ENCODE results near the gene AZI2.

AZI2 gene

GRCh38 chr3:28348629-28349468 is at the start of gene AZI2, which contains the start of gene ZCWPW2:
Gene AZI2 (minus strand): TSS chr3:28348824. CDS start chr3:28340617, 8,207 bp downstream.
Gene ZCWPW2 (plus strand): TSS chr3:28348721. CDS start chr3:28413069, 64,348 bp downstream.
- DNase-seq (ENCODE audit: low read depth), result peak; percentile 89

- DNase-seq (ENCODE audit: low read depth), result no peak
Measured at GRCh38 chr3:28388978-28389377, 40.4 kb upstream of the AZI2 start.

- no peak for DNase-seq (ENCODE audit: low read depth)
Measured at GRCh38 chr3:28386049-28386448, 37.4 kb upstream of the AZI2 start.

- no peak for DNase-seq (ENCODE audit: low read depth)
Measured at GRCh38 chr3:28376424-28376823, 27.8 kb upstream of the AZI2 start.

GRCh38 chr3:28349469-28350000 is 911 bp upstream of the AZI2 start:
- no peak for DNase-seq (ENCODE audit: low read depth)

- DNase-seq (ENCODE audit: low read depth), result no peak
Measured at GRCh38 chr3:28348265-28348628, 377 bp downstream of the AZI2 start.

- no peak for DNase-seq (ENCODE audit: low read depth)
Measured at GRCh38 chr3:28347374-28348264, 1.0 kb downstream of the AZI2 start.

- no peak for DNase-seq (ENCODE audit: low read depth)
Measured at GRCh38 chr3:28345690-28346089, 2.9 kb downstream of the AZI2 start.

- no peak for DNase-seq (ENCODE audit: low read depth)
Measured at GRCh38 chr3:28343144-28343543, 5.5 kb downstream of the AZI2 start.

GRCh38 chr3:28337230-28337629 is 11.4 kb downstream of the AZI2 start:
- DNase-seq (ENCODE audit: low read depth), result no peak

- DNase-seq (ENCODE audit: low read depth), result no peak
Measured at GRCh38 chr3:28335246-28335645, 13.4 kb downstream of the AZI2 start.

- no peak for DNase-seq (ENCODE audit: low read depth)
Measured at GRCh38 chr3:28334552-28334951, 14.1 kb downstream of the AZI2 start.

- DNase-seq (ENCODE audit: low read depth), result no peak
Measured at GRCh38 chr3:28328188-28329151, 20.2 kb downstream of the AZI2 start.

- no peak for DNase-seq (ENCODE audit: low read depth)
Measured at GRCh38 chr3:28326458-28326926, 22.1 kb downstream of the AZI2 start.

- no peak for DNase-seq (ENCODE audit: low read depth)
Measured at GRCh38 chr3:28322464-28322863, 26.2 kb downstream of the AZI2 start.

- DNase-seq (ENCODE audit: low read depth), result no peak
Measured at GRCh38 chr3:28320981-28321380, 27.6 kb downstream of the AZI2 start.

- DNase-seq (ENCODE audit: low read depth), result no peak
Measured at GRCh38 chr3:28317438-28318022, 31.1 kb downstream of the AZI2 start.

- DNase-seq (ENCODE audit: low read depth), result no peak
Measured at GRCh38 chr3:28316226-28316625, 32.4 kb downstream of the AZI2 start.

- DNase-seq (ENCODE audit: low read depth), result no peak
Measured at GRCh38 chr3:28315711-28316110, 32.9 kb downstream of the AZI2 start.

- no peak for DNase-seq (ENCODE audit: low read depth)
Measured at GRCh38 chr3:28308196-28308595, 40.4 kb downstream of the AZI2 start.

GRCh38 chr3:28301688-28302087 is 46.9 kb downstream of the AZI2 start:
- no peak for DNase-seq (ENCODE audit: low read depth)

All from activated T-cell treated with anti-CD3 and anti-CD28 coated beads for 1 hour (primary cell).